Naive B cell (primary cell): ENCODE measurements around the gene FZD1. TPM values are rescaled to one million over a fixed set of nuclear protein-coding genes. Genes with fewer than 3 reads are reported as not detected.

Experiments used
- ATAC-seq, 2 donors: fragments of 150-1000 bp; cut with Tn5 transposase; 2 replicates each; pipeline ENCODE4 v1.10.0; 2021; ENCODE audit warnings: low read depth in 2 of 2, mild to moderate bottlenecking in 2 of 2, moderate library complexity in 2 of 2
- DNase-seq: peaks from one replicate; pipeline ENCODE4 v3.0.0; 2022
- H3K27ac Mint-ChIP-seq, 6 donors: one replicate each; pipeline ENCODE4 v1.8.0; 2020 to 2022; ENCODE audit warnings: mild to moderate bottlenecking in 6 of 6, mixed read lengths in 6 of 6, moderate library complexity in 5 of 6, inconsistent platforms in 2 of 6
- H3K27me3 Mint-ChIP-seq, 3 donors: one replicate each; pipeline ENCODE4 v1.8.0; 2021 to 2022; ENCODE audit warnings: mixed read lengths in 3 of 3, mild to moderate bottlenecking in 1 of 3
- H3K36me3 Mint-ChIP-seq, 2 donors: one replicate each; pipeline ENCODE4 v1.8.0; 2020 to 2022; ENCODE audit warnings: mixed read lengths in 2 of 2, inconsistent platforms in 1 of 2, mild to moderate bottlenecking in 1 of 2
- H3K4me1 Mint-ChIP-seq, 3 donors: one replicate each; pipeline ENCODE4 v1.8.0; 2020 to 2022; ENCODE audit warnings: mixed read lengths in 3 of 3, inconsistent platforms in 1 of 3, mild to moderate bottlenecking in 1 of 3, moderate library complexity in 1 of 3
- H3K4me3 Mint-ChIP-seq, 8 donors: one replicate each; pipeline ENCODE4 v1.8.0; 2020 to 2022; ENCODE audit warnings: mild to moderate bottlenecking in 8 of 8, mixed read lengths in 8 of 8, moderate library complexity in 8 of 8, inconsistent platforms in 2 of 8
- H3K9me3 Mint-ChIP-seq, 7 donors: one replicate each; pipeline ENCODE4 v1.8.0; 2020 to 2022; ENCODE audit warnings: mixed read lengths in 7 of 7, mild to moderate bottlenecking in 5 of 7, inconsistent platforms in 2 of 7, moderate library complexity in 1 of 7
- polyA plus RNA-seq, 6 donors: library from polyadenylated mRNA; unstranded; fragments of 300-500 nt; fragmentation: Illumina TruSeq; gene quantifications; one replicate each; pipeline ENCODE4 v1.2.3, GENCODE V29; 2021; ENCODE audit warnings: low read depth in 6 of 6

Gene FZD1
- polyA plus RNA-seq, 6 donors from 2014 or later: 0.03 to 0.08 (median 0.04) TPM; not detected in 3

DNA sequence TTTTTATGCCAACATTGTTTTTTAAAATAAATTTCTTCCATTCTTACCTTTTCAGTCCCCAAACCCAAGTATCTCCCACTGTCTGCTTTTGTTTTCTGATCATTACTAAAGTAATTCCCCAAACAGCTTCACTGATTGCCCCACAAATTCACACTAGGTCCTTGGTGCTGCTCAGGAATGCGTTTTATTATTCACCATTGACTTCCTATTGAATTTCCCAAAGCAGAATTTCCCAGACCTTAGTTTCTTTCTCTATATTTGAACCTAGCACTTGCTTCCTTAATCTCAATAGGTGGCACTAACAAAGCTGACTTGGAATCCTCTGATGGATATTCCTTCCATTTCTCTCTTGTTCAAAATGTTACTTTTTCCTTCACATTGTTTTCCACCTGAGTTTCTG lies 52.2 kb downstream of the FZD1 start:
- no peak overlapping the region for H3K4me3 Mint-ChIP-seq
- ATAC-seq (no peak), DNase-seq (no peak)
- no peaks in the 10 kb centered on the region for H3K4me1 Mint-ChIP-seq
- peaks cover 0 to 7% (median 7%) of the 10 kb centered on the region in 3 donors for H3K27me3 Mint-ChIP-seq
- H3K27ac Mint-ChIP-seq: no peak overlapping the region
- no peaks in the 10 kb centered on the region for H3K36me3 Mint-ChIP-seq
- no peaks in the 10 kb centered on the region for H3K9me3 Mint-ChIP-seq

DNA sequence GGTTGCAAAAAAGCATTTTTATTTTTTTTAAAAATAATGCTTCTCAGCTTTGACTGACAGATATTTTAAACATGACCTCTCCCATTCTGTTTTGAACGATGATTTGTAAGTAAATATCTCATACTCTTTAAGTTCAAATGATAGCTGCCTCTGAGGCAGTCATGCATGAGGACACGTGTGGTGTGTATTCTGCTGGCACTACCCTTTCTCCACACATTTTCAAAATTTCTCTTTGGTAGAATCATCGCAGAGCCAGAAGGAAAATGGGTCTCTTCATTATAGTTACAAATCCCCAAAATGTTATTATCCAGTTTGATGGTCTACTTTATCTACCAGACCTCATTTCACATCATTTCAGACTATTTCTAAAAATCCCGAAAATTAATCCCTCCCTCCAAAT lies 55.1 kb downstream of the FZD1 start:
- Mint-ChIP-seq H3K4me1 (no peaks in the 10 kb centered on the region), H3K4me3 (no peak overlapping the region), H3K36me3 (no peaks in the 10 kb centered on the region), H3K27ac (no peak overlapping the region), H3K27me3 (peaks cover 0 to 7% (median 2%) of the 10 kb centered on the region in 3 donors), H3K9me3 (no peaks in the 10 kb centered on the region)
- DNase-seq: no peak
- no peak for ATAC-seq

DNA sequence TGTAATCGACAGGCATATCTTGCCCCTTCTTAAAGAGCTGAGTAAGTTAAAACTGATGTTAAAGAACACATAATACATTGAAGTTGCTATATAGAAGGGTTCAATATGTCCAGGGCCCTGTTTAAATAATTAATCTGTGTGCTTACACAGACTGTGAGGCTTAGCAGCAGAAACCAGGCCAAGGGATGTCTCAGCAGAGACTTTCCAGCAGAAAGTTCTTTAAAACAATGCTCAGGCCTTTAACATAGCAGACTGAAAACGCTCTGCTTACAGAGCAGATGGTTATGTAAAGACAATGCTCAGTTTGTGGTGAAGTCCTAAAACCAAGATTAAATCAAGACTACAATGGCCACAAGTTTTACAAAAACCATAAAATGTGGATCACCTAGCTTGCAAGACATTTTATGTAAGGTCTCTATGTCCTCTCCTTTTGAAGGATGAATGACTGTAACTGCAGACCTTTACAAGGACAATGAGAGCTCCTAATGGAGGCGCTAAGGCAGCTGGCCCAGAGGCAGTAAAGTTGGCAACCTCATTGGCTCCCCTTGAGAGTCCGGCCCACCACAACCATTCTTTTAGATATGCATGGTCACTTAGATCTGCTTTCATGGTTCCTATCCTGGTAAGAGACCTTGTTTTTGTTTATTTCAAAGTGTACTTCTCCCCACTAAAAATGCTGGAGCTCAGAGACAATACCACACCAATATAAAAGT lies 56.3 kb downstream of the FZD1 start:
- H3K4me3 Mint-ChIP-seq: no peak overlapping the region
- H3K36me3 Mint-ChIP-seq: no peaks in the 10 kb centered on the region
- ATAC-seq (no peak), DNase-seq (no peak)
- peaks cover 4 to 8% (median 5%) of the 10 kb centered on the region in 3 donors for H3K4me1 Mint-ChIP-seq
- peaks cover 0 to 7% (median 0%) of the 10 kb centered on the region in 3 donors for H3K27me3 Mint-ChIP-seq
- H3K27ac Mint-ChIP-seq: peak overlapping the region in 1 of 6 donors; percentile 15
- H3K9me3 Mint-ChIP-seq: no peaks in the 10 kb centered on the region
